Mesendoderm (in vitro differentiated cells): ENCODE data around the gene COL6A3.

Experiments used
- DNase-seq: peaks from one replicate; pipeline ENCODE4 v3.0.0; 2013
- H2AK5ac ChIP-seq: 2 replicates; pipeline ENCODE4 v1.6.1; 2013; ENCODE audit warnings: low read length, inconsistent platforms
- H2BK120ac ChIP-seq: 2 replicates; pipeline ENCODE4 v1.6.1; 2013; ENCODE audit warnings: low read depth, mild to moderate bottlenecking, low read length, moderate library complexity, mixed read lengths
- H2BK15ac ChIP-seq: replicated peaks from 2 replicates; pipeline ENCODE4 v1.6.1; 2013; ENCODE audit warnings: low read depth, mild to moderate bottlenecking, moderate library complexity
- H2BK5ac ChIP-seq: 2 replicates; pipeline ENCODE4 v1.6.1; 2013; ENCODE audit warnings: low read length, inconsistent platforms
- H3K18ac ChIP-seq: 2 replicates; pipeline ENCODE4 v1.6.1; 2013; ENCODE audit warnings: mild to moderate bottlenecking, low read length, mixed read lengths
- H3K23ac ChIP-seq: one replicate; pipeline ENCODE4 v1.6.1; 2013; ENCODE audit warnings: low read length
- H3K27ac ChIP-seq: 2 replicates; pipeline ENCODE4 v1.5.1; 2013; ENCODE audit warnings: low read depth, mild to moderate bottlenecking, inconsistent platforms, low read length, moderate library complexity
- H3K27me3 ChIP-seq: 2 replicates; pipeline ENCODE4 v1.6.1; 2013; ENCODE audit warnings: low read length, control low read depth, mild to moderate bottlenecking, inconsistent platforms; ENCODE audit not compliant: insufficient read depth, poor library complexity
- H3K36me3 ChIP-seq: 2 replicates; pipeline ENCODE4 v1.6.1; 2013; ENCODE audit warnings: low read length, inconsistent platforms; ENCODE audit not compliant: control insufficient read depth, insufficient read depth
- H3K4ac ChIP-seq: one replicate; pipeline ENCODE4 v1.6.1; 2013; ENCODE audit warnings: low read depth, mild to moderate bottlenecking, low read length, moderate library complexity
- H3K4me1 ChIP-seq: 2 replicates; pipeline ENCODE4 v1.6.1; 2013; ENCODE audit warnings: low read depth, low read length, inconsistent platforms; ENCODE audit not compliant: control insufficient read depth
- H3K4me2 ChIP-seq: 2 replicates; pipeline ENCODE4 v1.6.1; 2013; ENCODE audit warnings: low read length
- H3K4me3 ChIP-seq: 2 replicates; pipeline ENCODE4 v1.5.1; 2013; ENCODE audit warnings: mild to moderate bottlenecking, low read length
- H3K56ac ChIP-seq: one replicate; pipeline ENCODE4 v1.6.1; 2013; ENCODE audit warnings: low read length
- H3K79me1 ChIP-seq: 2 replicates; pipeline ENCODE4 v1.6.1; 2013; ENCODE audit warnings: low read length, inconsistent platforms
- H3K79me2 ChIP-seq: 2 replicates; pipeline ENCODE4 v1.6.1; 2013; ENCODE audit warnings: mild to moderate bottlenecking, low read length; ENCODE audit not compliant: control insufficient read depth, insufficient read depth
- H3K9ac ChIP-seq: 2 replicates; pipeline ENCODE4 v1.6.1; 2013; ENCODE audit warnings: low read length, inconsistent platforms
- H4K5ac ChIP-seq: one replicate; pipeline ENCODE4 v1.6.1; 2013; ENCODE audit warnings: low read length
- H4K8ac ChIP-seq: one replicate; pipeline ENCODE4 v1.6.1; 2013; ENCODE audit warnings: low read depth, mild to moderate bottlenecking, control low read depth, low read length, moderate library complexity
- WGBS: extraction: QIAGEN DNeasy Blood & Tissue Kit; methylation state at CpG from one replicate; pipeline ENCODE4 v1.1.7; 2013; ENCODE audit warnings: low lambda C conversion rate, missing lambda C conversion rate; ENCODE audit not compliant: insufficient coverage; ENCODE audit errors: extremely low coverage; 5-methylcytosine and 5-hydroxymethylcytosine counted together

Gene COL6A3

GRCh38 chr2:237319887-237320286 is 94.1 kb downstream of the COL6A3 start:
- no peak overlapping the region for H2AK5ac ChIP-seq
- H2BK120ac ChIP-seq: no peak overlapping the region
- H3K23ac ChIP-seq: no peak overlapping the region
- no peak overlapping the region for H3K18ac ChIP-seq
- H2BK15ac ChIP-seq: no peak overlapping the region
- no peak overlapping the region for H3K27ac ChIP-seq
- no peak overlapping the region for H3K4me3 ChIP-seq
- H3K4me2 ChIP-seq: no peak overlapping the region
- H3K27me3 ChIP-seq: no peaks in the 10 kb centered on the region
- no peak for DNase-seq
- no peak overlapping the region for H3K56ac ChIP-seq
- no peak overlapping the region for H4K8ac ChIP-seq
- no CpG with 5 or more reads among the region's 4 CpGs for WGBS
- H3K9ac ChIP-seq: no peak overlapping the region
- H3K4ac ChIP-seq: no peak overlapping the region
- peaks cover 4% of the 10 kb centered on the region for H3K4me1 ChIP-seq
- H4K5ac ChIP-seq: no peak overlapping the region
- no peaks in the 10 kb centered on the region for H3K79me2 ChIP-seq
- no peak overlapping the region for H2BK5ac ChIP-seq
- no peaks in the 10 kb centered on the region for H3K36me3 ChIP-seq
- H3K79me1 ChIP-seq: no peaks in the 10 kb centered on the region

GRCh38 chr2:237319086-237319820 is 94.7 kb downstream of the COL6A3 start:
- no peak overlapping the region for H3K23ac ChIP-seq
- H4K8ac ChIP-seq: no peak overlapping the region
- no peak overlapping the region for H3K27ac ChIP-seq
- H2BK5ac ChIP-seq: no peak overlapping the region
- no peak overlapping the region for H2AK5ac ChIP-seq
- H2BK120ac ChIP-seq: no peak overlapping the region
- no peak overlapping the region for H3K9ac ChIP-seq
- no peaks in the 10 kb centered on the region for H3K79me1 ChIP-seq
- no CpG with 5 or more reads among the region's 15 CpGs for WGBS
- no peaks in the 10 kb centered on the region for H3K36me3 ChIP-seq
- no peak overlapping the region for H3K4ac ChIP-seq
- no peaks in the 10 kb centered on the region for H3K27me3 ChIP-seq
- no peak overlapping the region for H2BK15ac ChIP-seq
- H3K18ac ChIP-seq: no peak overlapping the region
- no peak for DNase-seq
- H3K4me2 ChIP-seq: no peak overlapping the region
- no peak overlapping the region for H3K4me3 ChIP-seq
- peaks cover 4% of the 10 kb centered on the region for H3K4me1 ChIP-seq
- no peak overlapping the region for H4K5ac ChIP-seq
- H3K56ac ChIP-seq: no peak overlapping the region
- no peaks in the 10 kb centered on the region for H3K79me2 ChIP-seq

GRCh38 chr2:237316339-237316738 is 97.6 kb downstream of the COL6A3 start:
- no peak overlapping the region for H3K56ac ChIP-seq
- H3K18ac ChIP-seq: no peak overlapping the region
- no peak overlapping the region for H2BK5ac ChIP-seq
- H3K27me3 ChIP-seq: no peaks in the 10 kb centered on the region
- no peak overlapping the region for H3K23ac ChIP-seq
- no peak overlapping the region for H3K27ac ChIP-seq
- no peaks in the 10 kb centered on the region for H3K79me1 ChIP-seq
- no peaks in the 10 kb centered on the region for H3K36me3 ChIP-seq
- no peak overlapping the region for H4K5ac ChIP-seq
- peaks cover 4% of the 10 kb centered on the region for H3K4me1 ChIP-seq
- H2BK15ac ChIP-seq: no peak overlapping the region
- no peak overlapping the region for H3K4ac ChIP-seq
- no peak overlapping the region for H2BK120ac ChIP-seq
- no peak overlapping the region for H3K9ac ChIP-seq
- no peak overlapping the region for H4K8ac ChIP-seq
- no peak overlapping the region for H3K4me3 ChIP-seq
- no CpG with 5 or more reads among the region's 6 CpGs for WGBS
- no peak overlapping the region for H2AK5ac ChIP-seq
- no peaks in the 10 kb centered on the region for H3K79me2 ChIP-seq
- H3K4me2 ChIP-seq: no peak overlapping the region
- DNase-seq: no peak

GRCh38 chr2:237315829-237316225 is 98.1 kb downstream of the COL6A3 start:
- no peak overlapping the region for H2BK120ac ChIP-seq
- no peak overlapping the region for H2BK15ac ChIP-seq
- no peak overlapping the region for H2BK5ac ChIP-seq
- no peaks in the 10 kb centered on the region for H3K79me2 ChIP-seq
- no peaks in the 10 kb centered on the region for H3K27me3 ChIP-seq
- no peaks in the 10 kb centered on the region for H3K36me3 ChIP-seq
- H3K23ac ChIP-seq: no peak overlapping the region
- no peak overlapping the region for H3K56ac ChIP-seq
- peak; percentile 23 for DNase-seq
- H3K4me3 ChIP-seq: no peak overlapping the region
- H3K79me1 ChIP-seq: no peaks in the 10 kb centered on the region
- H3K18ac ChIP-seq: no peak overlapping the region
- WGBS: no CpG with 5 or more reads among the region's 6 CpGs
- H3K4me1 ChIP-seq: peaks cover 4% of the 10 kb centered on the region
- no peak overlapping the region for H3K27ac ChIP-seq
- no peak overlapping the region for H3K4me2 ChIP-seq
- H4K5ac ChIP-seq: no peak overlapping the region
- H4K8ac ChIP-seq: no peak overlapping the region
- H3K4ac ChIP-seq: no peak overlapping the region
- no peak overlapping the region for H3K9ac ChIP-seq
- no peak overlapping the region for H2AK5ac ChIP-seq

GRCh38 chr2:237315170-237315828 is 98.7 kb downstream of the COL6A3 start:
- Histone ChIP-seq H3K79me2 (no peaks in the 10 kb centered on the region), H3K27ac (no peak overlapping the region)

More at GRCh38 chr2:237315170-237315828, 98.7 kb downstream of the COL6A3 start:
- Histone ChIP-seq H2BK120ac (no peak overlapping the region), H3K4me3 (no peak overlapping the region), H2BK5ac (no peak overlapping the region), H2AK5ac (no peak overlapping the region), H3K4ac (no peak overlapping the region), H3K23ac (no peak overlapping the region), H3K56ac (peak overlapping the region; percentile 20), H3K27me3 (no peaks in the 10 kb centered on the region), H2BK15ac (no peak overlapping the region), H3K9ac (no peak overlapping the region), H3K18ac (no peak overlapping the region), H3K4me1 (peaks cover 4% of the 10 kb centered on the region), H4K5ac (no peak overlapping the region), H4K8ac (no peak overlapping the region), H3K79me1 (no peaks in the 10 kb centered on the region), H3K36me3 (no peaks in the 10 kb centered on the region), H3K4me2 (no peak overlapping the region)
- DNase-seq: peak; percentile 57
- WGBS: no CpG with 5 or more reads among the region's 14 CpGs
